Neural cell (in vitro differentiated cells): ENCODE data around the gene CPNE2. TPM values are rescaled to one million over a fixed set of nuclear protein-coding genes. Genes with fewer than 3 reads are reported as not detected.

Experiments used
- H2AFZ ChIP-seq: fragments of 200-600, 300-800 bp; sonication (generic), shearing (Covaris generic); 2 replicates; pipeline ENCODE4 v1.6.0; 2014; ENCODE audit warnings: low read depth, mild to moderate bottlenecking, antibody characterized with exemption, low read length, moderate library complexity
- H3F3A ChIP-seq: fragments of 200-600 bp; shearing (Covaris generic); 2 replicates; pipeline ENCODE4 v1.6.1; 2016; ENCODE audit warnings: mild to moderate bottlenecking, moderate library complexity, mixed read lengths, antibody characterized with exemption, low read length; ENCODE audit not compliant: insufficient read depth, poor library complexity, severe bottlenecking
- H3K27ac ChIP-seq: fragments of 200-600, 300-800 bp; sonication (generic), shearing (Covaris generic); 2 replicates; pipeline ENCODE4 v1.5.1; 2014; ENCODE audit warnings: mild to moderate bottlenecking, low read length, moderate library complexity
- H3K27me3 ChIP-seq: fragments of 300-800, 200-600 bp; sonication (generic), shearing (Covaris generic); 2 replicates; pipeline ENCODE4 v1.6.0; 2014; ENCODE audit warnings: mild to moderate bottlenecking, low read depth, low read length, moderate library complexity; ENCODE audit not compliant: insufficient read depth
- H3K36me3 ChIP-seq: fragments of 300-800, 200-600 bp; sonication (generic), shearing (Covaris generic); 2 replicates; pipeline ENCODE4 v1.5.1; 2014; ENCODE audit warnings: mild to moderate bottlenecking, antibody characterized with exemption, low read length, moderate library complexity; ENCODE audit not compliant: insufficient read depth
- H3K4me2 ChIP-seq: fragments of 300-800, 200-600 bp; sonication (generic), shearing (Covaris generic); 2 replicates; pipeline ENCODE4 v1.6.0; 2014; ENCODE audit warnings: mild to moderate bottlenecking, low read length
- H3K4me3 ChIP-seq: fragments of 300-800, 200-600 bp; sonication (generic), shearing (Covaris generic); 2 replicates; pipeline ENCODE4 v1.5.1; 2014; ENCODE audit warnings: mild to moderate bottlenecking, low read length, moderate library complexity
- H3K79me2 ChIP-seq: fragments of 200-600 bp; shearing (Covaris generic); replicated peaks from 2 replicates; pipeline ENCODE4 v1.6.0; 2014; ENCODE audit warnings: mild to moderate bottlenecking, low read length, moderate library complexity; ENCODE audit not compliant: insufficient read depth
- H3K9ac ChIP-seq: fragments of 300-800, 200-600 bp; sonication (generic), shearing (Covaris generic); 2 replicates; pipeline ENCODE4 v1.6.1; 2016; ENCODE audit warnings: mild to moderate bottlenecking, low read length, mixed read lengths
- H3K9me2 ChIP-seq: fragments of 200-600 bp; shearing (Covaris generic); 2 replicates; pipeline ENCODE4 v1.6.1; 2016; ENCODE audit warnings: mild to moderate bottlenecking, low read length, mixed read lengths; ENCODE audit not compliant: insufficient read depth
- H3K9me3 ChIP-seq: fragments of 200-600, 300-800 bp; sonication (generic), shearing (Covaris generic); 2 replicates; pipeline ENCODE4 v1.6.1; 2016; ENCODE audit warnings: mild to moderate bottlenecking, mixed run types, low read length, moderate library complexity, mixed read lengths
- H4K20me1 ChIP-seq: fragments of 200-600 bp; shearing (Covaris generic); 2 replicates; pipeline ENCODE4 v1.6.1; 2016; ENCODE audit warnings: mild to moderate bottlenecking, mixed run types; ENCODE audit not compliant: insufficient read depth
- EP300 ChIP-seq: fragments of 450-650 bp; conservative IDR thresholded peaks from 2 replicates; pipeline ENCODE4 v1.6.1; 2014; ENCODE audit warnings: antibody characterized with exemption, mild to moderate bottlenecking, moderate library complexity; ENCODE audit not compliant: poor library complexity, severe bottlenecking
- EZH2 ChIP-seq: fragments of 200-600, 300-800 bp; shearing (Covaris generic), sonication (generic); IDR thresholded peaks from 2 replicates; pipeline ENCODE4 v1.6.1; 2014; ENCODE audit warnings: antibody characterized with exemption, low read length, borderline replicate concordance, mild to moderate bottlenecking; ENCODE audit not compliant: insufficient read depth, poor library complexity, severe bottlenecking
- MXI1 ChIP-seq: fragments of 450-650 bp; conservative IDR thresholded peaks from 2 replicates; pipeline ENCODE4 v1.6.1; 2014; ENCODE audit warnings: antibody characterized with exemption, mild to moderate bottlenecking; ENCODE audit not compliant: poor library complexity, severe bottlenecking
- POLR2AphosphoS5 ChIP-seq: IDR thresholded peaks from 2 replicates; pipeline ENCODE4 v1.6.1; 2012
- SMC3 ChIP-seq: fragments of 450-650 bp; conservative IDR thresholded peaks from 2 replicates; pipeline ENCODE4 v1.6.1; 2014; ENCODE audit warnings: antibody characterized with exemption, mild to moderate bottlenecking, moderate library complexity; ENCODE audit not compliant: poor library complexity
- TAF1 ChIP-seq: IDR thresholded peaks from 2 replicates; pipeline ENCODE4 v1.6.1; 2012; ENCODE audit warnings: low read depth
- polyA plus RNA-seq: library from polyadenylated mRNA; depleted of rRNA; stranded (reverse); fragments of >200 nt; gene quantifications from 2 replicates; pipeline ENCODE4 v1.2.3, GENCODE V29; 2014
- TF ChIP-seq, protein P1 (sequence below): fragments of 450-650 bp; IDR thresholded peaks from 2 replicates; pipeline ENCODE4 v1.5.1; 2014; ENCODE audit warnings: antibody characterized with exemption, mild to moderate bottlenecking, moderate library complexity; ENCODE audit not compliant: poor library complexity, severe bottlenecking
- TF ChIP-seq, protein P2 (sequence below): IDR thresholded peaks from 2 replicates; pipeline ENCODE4 v1.6.1; 2012; ENCODE audit warnings: borderline replicate concordance

Gene CPNE2
- polyA plus RNA-seq, 1 donor from 2014 or later = 18.6 TPM

DNA sequence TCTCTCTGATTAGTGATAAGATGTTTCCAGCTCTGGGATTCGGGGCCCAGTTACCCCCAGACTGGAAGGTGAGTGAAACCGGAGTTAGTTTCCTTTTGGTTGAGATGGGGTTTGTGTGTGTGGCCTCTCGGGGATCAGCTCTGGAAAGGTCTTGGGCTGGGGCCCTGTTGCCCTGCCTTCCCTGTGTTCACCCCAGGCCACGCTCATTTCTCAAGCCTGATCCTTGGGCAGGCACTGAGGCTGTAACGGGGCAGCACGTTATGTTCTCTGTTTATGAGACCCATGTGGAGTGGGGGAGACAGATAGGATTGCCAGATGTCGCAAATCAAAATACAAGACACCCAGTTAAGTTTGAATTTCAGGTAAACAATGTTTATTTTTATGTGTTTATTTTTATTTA, 35.5 kb downstream of the CPNE2 start:
- no peak overlapping the region for H3K27ac ChIP-seq

DNA sequence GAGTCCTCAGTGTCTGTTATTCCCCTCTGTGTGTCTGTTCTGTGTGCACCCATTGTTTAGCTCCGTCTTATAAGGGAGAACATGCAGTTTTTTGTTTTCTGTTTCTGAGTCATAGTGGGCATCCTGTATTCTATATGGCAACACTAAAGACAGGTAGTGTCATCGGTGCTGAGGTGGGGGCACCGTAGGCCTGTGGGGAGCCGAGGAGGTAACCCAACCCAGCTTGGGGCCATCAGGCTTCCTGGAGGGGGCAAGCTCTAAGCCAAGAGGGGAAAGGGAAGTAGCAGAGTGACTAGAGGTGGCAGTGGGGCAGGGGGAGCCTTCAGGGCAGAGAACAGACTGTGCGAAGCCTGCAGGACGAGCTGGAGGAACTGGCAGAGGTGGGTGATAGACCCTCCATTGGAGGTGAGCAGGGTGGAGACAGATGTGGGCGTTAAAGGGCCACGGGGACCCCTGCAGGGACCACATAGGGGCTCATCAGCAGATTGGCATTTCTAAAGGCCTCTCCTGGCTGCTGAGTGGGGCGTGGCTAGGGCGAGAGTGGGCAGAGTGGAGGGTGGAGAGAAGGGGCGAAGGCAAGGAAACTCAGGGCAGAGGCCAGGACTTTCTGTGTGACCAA, 36.5 kb downstream of the CPNE2 start:
- H3K27me3 ChIP-seq = no peaks in the 10 kb centered on the region
- H3K4me3 ChIP-seq = no peak overlapping the region
- no peak overlapping the region for H3K4me2 ChIP-seq
- H4K20me1 ChIP-seq = no peaks in the 10 kb centered on the region
- no peak overlapping the region for H3K9ac ChIP-seq
- no peaks in the 10 kb centered on the region for H3K79me2 ChIP-seq
- H3K9me3 ChIP-seq = no peaks in the 10 kb centered on the region
- TF ChIP-seq TAF1 = no peak
- no peak for TF ChIP-seq SMC3
- no peak for TF ChIP-seq MXI1
- TF ChIP-seq, protein P1, sequence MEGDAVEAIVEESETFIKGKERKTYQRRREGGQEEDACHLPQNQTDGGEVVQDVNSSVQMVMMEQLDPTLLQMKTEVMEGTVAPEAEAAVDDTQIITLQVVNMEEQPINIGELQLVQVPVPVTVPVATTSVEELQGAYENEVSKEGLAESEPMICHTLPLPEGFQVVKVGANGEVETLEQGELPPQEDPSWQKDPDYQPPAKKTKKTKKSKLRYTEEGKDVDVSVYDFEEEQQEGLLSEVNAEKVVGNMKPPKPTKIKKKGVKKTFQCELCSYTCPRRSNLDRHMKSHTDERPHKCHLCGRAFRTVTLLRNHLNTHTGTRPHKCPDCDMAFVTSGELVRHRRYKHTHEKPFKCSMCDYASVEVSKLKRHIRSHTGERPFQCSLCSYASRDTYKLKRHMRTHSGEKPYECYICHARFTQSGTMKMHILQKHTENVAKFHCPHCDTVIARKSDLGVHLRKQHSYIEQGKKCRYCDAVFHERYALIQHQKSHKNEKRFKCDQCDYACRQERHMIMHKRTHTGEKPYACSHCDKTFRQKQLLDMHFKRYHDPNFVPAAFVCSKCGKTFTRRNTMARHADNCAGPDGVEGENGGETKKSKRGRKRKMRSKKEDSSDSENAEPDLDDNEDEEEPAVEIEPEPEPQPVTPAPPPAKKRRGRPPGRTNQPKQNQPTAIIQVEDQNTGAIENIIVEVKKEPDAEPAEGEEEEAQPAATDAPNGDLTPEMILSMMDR = no peak
- TF ChIP-seq, protein P2, sequence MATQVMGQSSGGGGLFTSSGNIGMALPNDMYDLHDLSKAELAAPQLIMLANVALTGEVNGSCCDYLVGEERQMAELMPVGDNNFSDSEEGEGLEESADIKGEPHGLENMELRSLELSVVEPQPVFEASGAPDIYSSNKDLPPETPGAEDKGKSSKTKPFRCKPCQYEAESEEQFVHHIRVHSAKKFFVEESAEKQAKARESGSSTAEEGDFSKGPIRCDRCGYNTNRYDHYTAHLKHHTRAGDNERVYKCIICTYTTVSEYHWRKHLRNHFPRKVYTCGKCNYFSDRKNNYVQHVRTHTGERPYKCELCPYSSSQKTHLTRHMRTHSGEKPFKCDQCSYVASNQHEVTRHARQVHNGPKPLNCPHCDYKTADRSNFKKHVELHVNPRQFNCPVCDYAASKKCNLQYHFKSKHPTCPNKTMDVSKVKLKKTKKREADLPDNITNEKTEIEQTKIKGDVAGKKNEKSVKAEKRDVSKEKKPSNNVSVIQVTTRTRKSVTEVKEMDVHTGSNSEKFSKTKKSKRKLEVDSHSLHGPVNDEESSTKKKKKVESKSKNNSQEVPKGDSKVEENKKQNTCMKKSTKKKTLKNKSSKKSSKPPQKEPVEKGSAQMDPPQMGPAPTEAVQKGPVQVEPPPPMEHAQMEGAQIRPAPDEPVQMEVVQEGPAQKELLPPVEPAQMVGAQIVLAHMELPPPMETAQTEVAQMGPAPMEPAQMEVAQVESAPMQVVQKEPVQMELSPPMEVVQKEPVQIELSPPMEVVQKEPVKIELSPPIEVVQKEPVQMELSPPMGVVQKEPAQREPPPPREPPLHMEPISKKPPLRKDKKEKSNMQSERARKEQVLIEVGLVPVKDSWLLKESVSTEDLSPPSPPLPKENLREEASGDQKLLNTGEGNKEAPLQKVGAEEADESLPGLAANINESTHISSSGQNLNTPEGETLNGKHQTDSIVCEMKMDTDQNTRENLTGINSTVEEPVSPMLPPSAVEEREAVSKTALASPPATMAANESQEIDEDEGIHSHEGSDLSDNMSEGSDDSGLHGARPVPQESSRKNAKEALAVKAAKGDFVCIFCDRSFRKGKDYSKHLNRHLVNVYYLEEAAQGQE = no peak
- no peak for TF ChIP-seq EZH2
- no peak for TF ChIP-seq POLR2AphosphoS5
- no peak for TF ChIP-seq EP300
- H3K9me2 ChIP-seq = no peaks in the 10 kb centered on the region
- no peak overlapping the region for H2AFZ ChIP-seq
- H3K36me3 ChIP-seq = no peaks in the 10 kb centered on the region
- H3F3A ChIP-seq = no peaks in the 10 kb centered on the region
- no peak overlapping the region for H3K27ac ChIP-seq

More for the DNA sequence above, 35.5 kb downstream of the CPNE2 start:
- Histone ChIP-seq H3K79me2 (no peaks in the 10 kb centered on the region), H3K4me3 (no peak overlapping the region), H2AFZ (no peak overlapping the region), H4K20me1 (no peaks in the 10 kb centered on the region), H3K27me3 (no peaks in the 10 kb centered on the region), H3F3A (no peaks in the 10 kb centered on the region), H3K9me2 (no peaks in the 10 kb centered on the region), H3K9me3 (no peaks in the 10 kb centered on the region), H3K9ac (no peak overlapping the region), H3K4me2 (no peak overlapping the region), H3K36me3 (no peaks in the 10 kb centered on the region)
- TF ChIP-seq, protein P1 = no peak
